NCI-H460 (cell line): ENCODE results near the gene LMX1A. TPM values are rescaled to one million over a fixed set of nuclear protein-coding genes. Genes with fewer than 3 reads are reported as not detected.

Experiments used
- DNase-seq: peaks from one replicate; pipeline ENCODE4 v3.0.0-alpha.2; 2016; ENCODE audit warnings: low read depth; ENCODE audit errors: extremely low read depth
- total RNA-seq: library from RNA; depleted of rRNA; stranded (reverse); fragments of >200 nt; shearing (Covaris generic); gene quantifications from 2 replicates; pipeline ENCODE4 v1.2.3, GENCODE V29; 2014; rRNA removed

Gene LMX1A
- total RNA-seq, 1 experiment from 2014 or later = not detected

DNA sequence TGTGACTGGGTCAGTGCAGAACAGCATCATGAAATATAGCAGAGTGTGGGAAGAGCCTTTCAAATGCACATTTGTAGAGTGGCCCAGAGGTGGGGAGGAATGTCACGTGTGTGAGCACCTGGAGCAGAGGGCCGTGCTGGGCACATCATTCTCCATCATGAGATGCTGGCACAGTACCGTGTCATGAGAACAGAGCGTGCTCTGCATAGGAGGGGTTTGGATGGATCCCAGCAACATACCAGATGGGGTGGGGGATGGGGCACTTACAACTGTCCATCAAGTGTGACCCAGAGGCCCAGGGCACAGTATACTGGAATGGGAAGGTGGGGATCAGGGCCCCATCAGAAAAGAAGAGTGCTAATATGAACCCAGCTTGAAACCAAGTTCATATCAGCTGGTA is 182.0 kb downstream of the LMX1A start:
- no peak for DNase-seq

DNA sequence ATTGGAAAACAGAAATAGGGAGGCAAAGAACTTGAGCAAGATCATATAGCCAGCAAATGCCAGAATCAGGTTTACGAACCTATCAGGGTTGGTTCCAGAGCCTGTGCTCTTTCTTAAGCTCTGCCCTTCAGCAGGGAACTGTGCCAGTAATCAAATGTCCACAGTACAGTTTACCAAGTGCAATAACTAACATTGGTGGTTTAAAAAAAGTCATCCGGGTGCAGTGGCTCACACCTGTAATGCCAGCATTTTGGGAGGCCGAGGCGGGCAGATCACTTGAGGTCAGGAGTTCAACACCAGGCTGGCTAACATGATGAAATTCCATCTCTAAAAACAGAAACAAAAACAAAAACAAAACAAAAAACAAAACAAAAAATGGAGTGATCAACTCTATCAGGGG is 182.7 kb downstream of the LMX1A start:
- no peak for DNase-seq

DNA sequence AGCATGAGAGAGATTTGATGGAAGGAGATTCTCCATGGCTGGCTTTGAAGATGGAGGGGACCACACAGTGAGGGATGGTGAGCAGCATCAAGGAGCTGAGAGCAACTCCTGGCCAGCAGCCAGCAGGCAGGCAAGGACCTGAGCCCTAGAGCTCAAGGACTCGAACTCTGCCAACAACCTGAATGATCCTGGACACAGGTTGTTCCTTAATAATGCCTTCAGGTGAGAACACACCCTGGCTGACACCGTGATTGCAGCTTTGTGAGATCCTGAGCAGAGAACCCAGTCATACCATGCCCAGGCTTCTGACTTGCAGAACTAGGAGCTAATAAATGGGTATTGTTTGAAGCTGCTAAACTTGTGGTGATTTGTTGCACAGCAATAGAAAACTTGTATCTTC is 183.1 kb downstream of the LMX1A start:
- DNase-seq = no peak

DNA sequence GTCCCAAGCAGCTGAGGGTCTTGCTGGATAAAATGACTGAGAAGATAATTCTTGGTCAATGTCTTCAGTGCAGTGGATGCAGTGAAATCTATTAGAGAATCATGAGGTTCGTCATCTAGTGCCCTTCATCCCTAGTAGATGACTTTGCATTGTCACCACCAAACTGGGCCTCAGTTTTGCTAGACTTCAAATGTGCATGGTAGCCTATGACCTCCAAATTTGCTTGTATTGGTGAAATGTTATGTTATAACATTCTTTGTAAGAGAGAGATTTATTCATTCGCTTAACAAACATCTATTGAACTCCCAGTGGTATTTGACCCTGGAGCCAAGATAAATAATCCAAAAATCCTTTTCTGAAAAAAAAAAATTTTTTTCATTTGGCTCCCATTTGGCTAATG is 183.8 kb downstream of the LMX1A start:
- DNase-seq = no peak

DNA sequence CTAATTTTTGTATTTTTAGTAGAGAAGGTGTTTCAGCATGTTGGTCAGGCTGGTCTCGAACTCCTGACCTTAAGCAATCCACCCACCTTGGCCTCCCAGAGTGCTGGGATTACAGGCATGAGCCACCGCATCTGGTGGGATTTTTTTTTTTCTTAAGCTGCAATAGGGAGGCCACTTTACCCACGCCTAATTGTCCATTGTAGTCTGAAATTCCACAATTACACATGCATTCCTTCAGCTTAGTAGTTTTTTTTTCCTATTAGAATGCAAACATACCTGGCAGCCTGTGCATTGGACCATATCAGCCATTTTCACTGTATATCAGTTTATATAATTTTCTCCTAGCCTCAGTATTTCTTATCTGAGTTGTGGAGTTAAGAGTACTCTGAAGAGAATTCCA is 186.8 kb downstream of the LMX1A start:
- no peak for DNase-seq

DNA sequence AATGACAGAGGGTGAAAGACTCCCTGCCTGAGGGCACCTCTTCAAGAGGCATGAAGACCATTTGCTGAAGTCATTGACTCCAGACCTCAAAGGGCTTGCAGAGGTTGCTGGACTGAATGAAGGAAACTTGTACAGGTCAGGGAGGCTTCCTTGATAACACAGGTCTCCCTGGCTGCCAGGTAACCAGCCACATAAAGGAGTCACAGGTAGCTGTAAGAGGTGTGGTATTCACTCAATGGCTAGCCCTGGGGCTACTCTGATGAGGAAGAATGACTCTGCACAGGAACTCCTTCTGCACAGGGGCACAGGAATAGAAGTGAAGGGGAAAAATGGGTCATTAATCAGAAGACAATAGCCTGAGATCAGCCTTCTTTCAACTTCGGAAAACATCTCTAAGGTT is 187.5 kb downstream of the LMX1A start:
- no peak for DNase-seq

DNA sequence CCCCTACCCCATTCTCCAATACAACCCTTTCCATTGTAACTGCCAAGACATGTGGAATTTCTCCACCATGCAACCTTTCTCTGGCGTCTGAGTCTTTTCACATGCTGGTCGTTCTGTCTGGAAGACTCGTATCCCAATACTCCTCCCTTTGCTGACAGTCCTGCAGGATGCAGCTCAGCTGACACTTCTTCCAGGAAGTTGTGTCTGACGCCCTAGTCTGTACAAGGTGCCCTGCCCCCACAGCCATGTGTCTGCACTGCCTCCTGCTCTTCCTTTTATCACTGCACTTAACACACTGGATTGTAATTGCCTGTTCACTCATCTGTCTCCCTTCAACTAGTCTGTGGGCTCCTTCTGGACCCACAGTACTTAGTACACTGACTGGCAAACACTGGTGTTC is 188.0 kb downstream of the LMX1A start:
- DNase-seq = no peak

DNA sequence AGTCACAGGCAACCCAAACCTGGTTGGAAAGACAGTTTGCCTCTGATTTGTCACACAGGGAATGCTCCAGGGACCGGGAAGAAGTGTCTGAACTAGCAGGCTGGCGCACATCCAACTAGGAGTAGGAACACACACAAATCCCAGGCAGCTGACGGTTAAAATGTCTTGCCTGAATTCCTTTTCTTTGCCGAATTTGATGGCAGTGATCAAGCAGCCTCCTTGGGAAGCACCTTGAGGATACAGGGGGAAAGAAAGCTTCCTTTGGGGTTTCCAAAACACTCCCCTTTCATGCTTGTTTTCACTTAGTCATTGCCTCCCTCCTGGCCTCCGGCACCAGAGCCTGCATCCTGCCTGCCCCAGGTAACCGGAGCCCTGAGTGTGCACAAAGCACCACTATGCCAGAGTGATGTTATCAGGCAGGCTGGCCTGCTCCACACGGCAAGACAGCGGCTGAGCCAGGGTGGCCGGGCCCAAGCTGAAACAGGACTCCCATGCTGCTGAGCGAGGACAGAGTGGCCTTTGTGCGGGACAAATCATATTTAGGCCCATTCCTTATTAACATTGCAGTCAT is 193.8 kb downstream of the LMX1A start:
- DNase-seq = no peak

DNA sequence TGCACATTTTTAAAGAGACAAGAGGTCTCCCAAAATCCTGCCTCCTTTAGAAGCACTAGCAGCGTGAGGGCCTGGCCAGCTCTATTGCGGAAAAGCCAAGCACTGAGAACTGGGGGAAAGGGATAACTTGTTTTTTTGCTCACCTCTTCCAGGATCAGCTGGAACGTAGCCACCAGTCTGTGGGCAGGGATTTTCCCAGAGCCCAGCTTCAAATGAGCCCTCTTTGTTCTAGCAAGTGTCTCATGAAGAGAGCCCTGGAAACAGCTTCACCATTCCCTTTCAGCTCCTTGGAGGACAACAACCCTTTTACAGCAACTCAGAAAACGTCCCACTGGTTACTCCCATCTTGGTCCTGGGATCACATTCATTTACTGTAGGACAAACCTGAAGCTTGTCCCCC is 195.4 kb downstream of the LMX1A start:
- DNase-seq = no peak

DNA sequence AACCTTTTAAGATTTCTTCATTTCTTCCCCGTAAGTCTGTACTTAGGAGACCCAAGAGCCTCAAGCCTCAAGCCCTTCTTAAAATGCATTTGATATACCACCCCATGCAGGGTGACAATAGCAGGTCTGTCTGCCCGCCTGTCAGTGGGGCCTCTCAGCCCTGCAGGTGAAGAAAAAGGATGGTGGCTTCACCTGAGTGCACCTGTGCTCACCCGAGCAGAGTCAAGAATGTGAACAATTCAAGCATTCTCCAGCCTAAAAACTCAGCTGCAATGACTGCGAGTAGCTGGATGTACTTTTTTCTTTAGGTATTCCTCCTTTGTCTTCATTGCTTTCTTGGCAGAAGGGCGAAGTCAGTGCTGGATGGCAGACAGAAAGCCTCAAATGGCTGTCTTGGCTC is 203.3 kb downstream of the LMX1A start:
- DNase-seq = no peak

DNA sequence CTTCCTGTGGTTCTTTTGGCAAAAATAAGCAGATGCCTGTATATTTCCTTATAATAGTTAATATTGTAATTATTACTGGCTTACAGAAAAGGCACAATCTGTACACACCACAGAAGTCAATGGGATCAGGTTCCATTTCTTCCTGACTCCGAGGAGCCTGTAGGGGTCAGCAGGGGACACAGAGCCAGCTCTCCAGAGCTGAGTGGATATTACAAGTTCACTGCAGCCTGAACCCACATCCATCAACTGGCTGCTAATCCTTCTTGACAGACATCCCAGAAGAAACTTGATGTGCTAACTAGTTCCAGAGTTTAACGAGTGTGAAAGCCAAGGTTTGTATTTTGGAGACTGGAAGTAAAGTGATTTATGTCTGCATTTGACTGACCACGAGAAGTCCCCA is 203.8 kb downstream of the LMX1A start:
- DNase-seq = no peak

DNA sequence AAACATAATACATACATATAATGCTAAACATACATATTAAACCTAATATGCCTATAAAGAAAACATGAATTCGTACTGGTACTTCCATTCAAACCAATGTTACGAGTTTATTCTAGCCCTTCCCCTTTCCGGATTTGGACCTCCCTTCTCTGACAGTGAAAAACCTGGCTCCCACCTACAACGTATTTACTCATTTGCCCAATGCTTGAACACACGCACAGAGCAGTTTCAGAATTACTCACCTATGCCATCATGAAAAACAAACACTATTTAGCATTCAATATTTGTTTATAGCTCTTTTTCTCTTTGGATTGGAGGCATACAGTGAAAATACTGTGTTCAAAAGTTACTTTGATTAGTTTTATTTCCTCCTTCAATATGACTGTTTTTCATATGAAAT is 204.4 kb downstream of the LMX1A start:
- DNase-seq = no peak

Other genes with a start within 250 kb of the LMX1A start
- gene RXRG, start 88.4 kb upstream of the LMX1A start, total RNA-seq = not detected in 2 replicates
- gene LRRC52, start 187.3 kb upstream of the LMX1A start, total RNA-seq = not detected in 2 replicates